H1 (cell line): ENCODE results near the gene TSEN34. TPM values are rescaled to one million over a fixed set of nuclear protein-coding genes. Genes with fewer than 3 reads are reported as not detected.

ENCODE experiments used
- CTCF ChIA-PET: fragments of 300-600 bp; sonication (Branson Sonifier 250); formaldehyde crosslinking; loops from one replicate; lab custom pipeline; 2021; ENCODE audit not compliant: partially characterized antibody; lab: Charles Lee
- POLR2A ChIA-PET: fragments of 300-600 bp; sonication (Branson Sonifier 250); formaldehyde crosslinking; loops from one replicate; lab custom pipeline; 2021; ENCODE audit warnings: inconsistent platforms; ENCODE audit not compliant: partially characterized antibody; lab: Charles Lee
- DNase-seq, 2 experiments: peaks; one replicate each; pipeline versions ENCODE4 v3.0.0 to v3.0.0-alpha.2; 2010 to 2022; ENCODE audit warnings: low spot score in 2 of 2, low read depth in 1 of 2, mixed read lengths in 1 of 2
- FAIRE-seq: peaks from 2 replicates; lab custom pipeline; 2011; peaks lifted over from hg19 to GRCh38; lab: Jason Lieb, UNC
- H2AFZ ChIP-seq: 2 replicates; pipeline ENCODE4 v1.8.1; 2012; ENCODE audit warnings: low read length, inconsistent platforms
- H2AK5ac ChIP-seq: 2 replicates; pipeline ENCODE4 v1.6.1; 2013; ENCODE audit warnings: low read depth, low read length
- H2BK120ac ChIP-seq: replicated peaks from 2 replicates; pipeline ENCODE3; 2013; ENCODE audit warnings: low read depth, low read length, inconsistent platforms
- H2BK12ac ChIP-seq: 2 replicates; pipeline ENCODE4 v1.6.1; 2013; ENCODE audit warnings: low read depth, low read length
- H2BK15ac ChIP-seq: 2 replicates; pipeline ENCODE4 v1.6.1; 2013; ENCODE audit warnings: low read length
- H2BK20ac ChIP-seq: 2 replicates; pipeline ENCODE4 v1.6.1; 2013; ENCODE audit warnings: low read length
- H2BK5ac ChIP-seq: 2 replicates; pipeline ENCODE4 v1.6.1; 2013; ENCODE audit warnings: low read depth, low read length
- H3K14ac ChIP-seq: 2 replicates; pipeline ENCODE4 v1.6.1; 2013; ENCODE audit warnings: inconsistent platforms; ENCODE audit not compliant: insufficient read length
- H3K18ac ChIP-seq: 2 replicates; pipeline ENCODE4 v1.6.1; 2013; ENCODE audit warnings: low read length; ENCODE audit errors: extremely low read depth
- H3K23ac ChIP-seq: 2 replicates; pipeline ENCODE4 v1.6.1; 2013; ENCODE audit warnings: inconsistent platforms; ENCODE audit not compliant: insufficient read length
- H3K23me2 ChIP-seq: 2 replicates; pipeline ENCODE4 v1.6.1; 2013; ENCODE audit warnings: low read depth, low read length
- H3K27ac ChIP-seq: 2 replicates; pipeline ENCODE4 v1.6.1; 2011; ENCODE audit warnings: low read depth, low read length, inconsistent platforms
- H3K27me3 ChIP-seq, 4 experiments: replicated peaks in 1 of 4; 1 replicate in 1 of 4; 2 replicates in 3 of 4; pipeline versions ENCODE4 v1.6.1 to v1.8.1; 2011 to 2013; ENCODE audit warnings: low read length in 3 of 4, mild to moderate bottlenecking in 3 of 4, inconsistent platforms in 2 of 4, mixed read lengths in 2 of 4, moderate library complexity in 1 of 4; ENCODE audit not compliant: control insufficient read depth in 3 of 4, insufficient read depth in 3 of 4; ENCODE audit errors: extremely low read depth in 1 of 4
- H3K36me3 ChIP-seq, 4 experiments: 2 replicates each; pipeline versions ENCODE4 v1.6.1 to v1.8.1; 2011 to 2013; ENCODE audit warnings: mild to moderate bottlenecking in 4 of 4, low read length in 3 of 4, moderate library complexity in 2 of 4, control low read depth in 1 of 4, inconsistent platforms in 1 of 4; ENCODE audit not compliant: insufficient read depth in 4 of 4, control insufficient read depth in 2 of 4
- H3K4ac ChIP-seq: replicated peaks from 2 replicates; pipeline ENCODE3; 2013; ENCODE audit warnings: low read length, low read depth, mixed read lengths, inconsistent platforms; ENCODE audit not compliant: insufficient read length
- H3K4me1 ChIP-seq, 4 experiments: replicated peaks in 1 of 4; 1 replicate in 1 of 4; 2 replicates in 3 of 4; pipeline versions ENCODE4 v1.6.1 to v1.8.1; 2011 to 2013; ENCODE audit warnings: low read length in 3 of 4, inconsistent platforms in 2 of 4, mixed read lengths in 1 of 4; ENCODE audit not compliant: insufficient read depth in 4 of 4, control insufficient read depth in 3 of 4
- H3K4me2 ChIP-seq, 2 experiments: 2 replicates each; pipeline versions ENCODE4 v1.6.1 to v1.8.1; 2011 to 2013; ENCODE audit warnings: low read depth in 2 of 2, low read length in 2 of 2, control low read depth in 1 of 2, inconsistent platforms in 1 of 2, mild to moderate bottlenecking in 1 of 2; ENCODE audit not compliant: insufficient read depth in 1 of 2
- H3K4me3 ChIP-seq, 4 experiments: fragments of 200-600, 300-600 bp in 1 of 4; sonication (generic), shearing (Covaris generic), sonication (Bioruptor Twin) in 1 of 4; 2 replicates each; pipeline versions ENCODE4 v1.5.1 to v1.8.1; 2011 to 2016; ENCODE audit warnings: low read length in 4 of 4, low read depth in 3 of 4, control low read depth in 2 of 4, inconsistent platforms in 2 of 4, mild to moderate bottlenecking in 2 of 4, mixed read lengths in 1 of 4, moderate library complexity in 1 of 4; ENCODE audit not compliant: insufficient read depth in 2 of 4; ENCODE audit errors: extremely low read depth in 1 of 4
- H3K56ac ChIP-seq: replicated peaks from 2 replicates; pipeline ENCODE3; 2013; ENCODE audit warnings: low read depth, mild to moderate bottlenecking, mixed read lengths, low read length, inconsistent platforms; ENCODE audit not compliant: insufficient read length
- H3K79me1 ChIP-seq: 2 replicates; pipeline ENCODE4 v1.6.1; 2013; ENCODE audit warnings: low read depth, low read length, control low read depth
- H3K79me2 ChIP-seq, 2 experiments: 2 replicates each; pipeline versions ENCODE4 v1.6.1 to v1.8.1; 2012 to 2013; ENCODE audit warnings: low read length in 2 of 2, mild to moderate bottlenecking in 2 of 2, inconsistent platforms in 1 of 2; ENCODE audit not compliant: insufficient read depth in 2 of 2, control insufficient read depth in 1 of 2
- H3K9ac ChIP-seq, 4 experiments: replicated peaks in 1 of 4; 1 replicate in 1 of 4; 2 replicates in 3 of 4; pipeline versions ENCODE4 v1.6.1 to v1.8.1; 2011 to 2013; ENCODE audit warnings: low read depth in 3 of 4, low read length in 3 of 4, control low read depth in 2 of 4, mild to moderate bottlenecking in 2 of 4, moderate library complexity in 2 of 4, inconsistent platforms in 1 of 4; ENCODE audit errors: extremely low read depth in 1 of 4
- H3K9me3 ChIP-seq, 2 experiments: 2 replicates each; pipeline versions ENCODE4 v1.6.1 to v1.8.1; 2012 to 2013; ENCODE audit warnings: mild to moderate bottlenecking in 2 of 2, moderate library complexity in 2 of 2, control low read depth in 1 of 2, inconsistent platforms in 1 of 2, low read depth in 1 of 2, low read length in 1 of 2, mixed read lengths in 1 of 2; ENCODE audit not compliant: insufficient read depth in 2 of 2
- H4K20me1 ChIP-seq, 2 experiments: replicated peaks in 1 of 2; 2 replicates each; pipeline versions ENCODE3 to v1.8.1; 2011 to 2013; ENCODE audit warnings: inconsistent platforms in 2 of 2, low read length in 2 of 2, mild to moderate bottlenecking in 1 of 2; ENCODE audit not compliant: insufficient read depth in 2 of 2, control insufficient read depth in 1 of 2
- H4K5ac ChIP-seq: 2 replicates; pipeline ENCODE4 v1.6.1; 2013; ENCODE audit warnings: low read length, low read depth, mixed read lengths, inconsistent platforms; ENCODE audit not compliant: insufficient read length
- H4K8ac ChIP-seq: 2 replicates; pipeline ENCODE4 v1.8.0; 2013; ENCODE audit warnings: mild to moderate bottlenecking, moderate library complexity, low read length, inconsistent platforms; ENCODE audit not compliant: insufficient read depth; ENCODE audit errors: extremely low read depth
- H4K91ac ChIP-seq: replicated peaks from 2 replicates; pipeline ENCODE3; 2013; ENCODE audit warnings: low read length, mixed read lengths, inconsistent platforms; ENCODE audit not compliant: insufficient read length
- SAP30 ChIP-seq: fragments of 300-600 bp; sonication (generic); IDR thresholded peaks from 2 replicates; pipeline ENCODE4 v1.7.1; 2012; ENCODE audit warnings: low read length, moderate library complexity, mild to moderate bottlenecking, inconsistent platforms; ENCODE audit not compliant: insufficient read depth, insufficient replicate concordance
- SIRT6 ChIP-seq: IDR thresholded peaks from one replicate; pipeline ENCODE4 v1.7.1; 2012; ENCODE audit warnings: low read length, inconsistent platforms
- SP1 ChIP-seq: IDR thresholded peaks from 2 replicates; pipeline ENCODE4 v1.6.1; 2011; ENCODE audit warnings: low read depth, low read length
- USF2 ChIP-seq: IDR thresholded peaks from 2 replicates; pipeline ENCODE4 v1.6.1; 2011; ENCODE audit warnings: low read length, improper control_type of control experiment
- WGBS, 2 experiments: shearing (Covaris generic) in 1 of 2; methylation state at CpG; one replicate each; pipeline versions ENCODE4 v1.1.6 to v1.1.7; 2013 to 2015; ENCODE audit warnings: low lambda C conversion rate in 2 of 2, mixed read lengths in 2 of 2, inconsistent platforms in 1 of 2, low coverage in 1 of 2, missing lambda C conversion rate in 1 of 2; ENCODE audit not compliant: insufficient replicate concordance in 2 of 2, insufficient coverage in 1 of 2, insufficient read length in 1 of 2; ENCODE audit errors: extremely low coverage in 1 of 2, missing lambda C conversion rate in 1 of 2; 5-methylcytosine and 5-hydroxymethylcytosine counted together
- polyA plus RNA-seq, 7 experiments: library from polyadenylated mRNA; depleted of rRNA in 3 of 7; stranded (reverse) in 5 of 7; unstranded in 2 of 7; fragments of >200 nt in 5 of 7; fragments of 200-250 nt in 2 of 7; gene quantifications; 1 replicate in 5 of 7; 2 replicates in 1 of 7; 4 replicates in 1 of 7; pipeline versions ENCODE4 v1.2.1 to v1.2.3, GENCODE V29; 2011 to 2013; ENCODE audit warnings: missing spikeins in 2 of 7, mixed read lengths in 2 of 7
- total RNA-seq: library from RNA; stranded (reverse); fragmentation: NEBNext Ultra II Directional; extraction: Animal tissue kit (Norgen Biotek cat#: 25700); gene quantifications from 2 replicates; pipeline ENCODE4 v1.2.1, GENCODE V29; 2021

TSEN34 gene
- total and polyA plus RNA-seq, 2 of the 8 experiments (the other 6 are each of a cell fraction or from before 2014, with no cell fraction given): 22.5 to 52.3 TPM

- Histone ChIP-seq H3K27ac (no peak overlapping the region), H4K91ac (no peak overlapping the region), H3K4me3 (no peak overlapping the region), H2BK20ac (no peak overlapping the region), H2BK120ac (no peak overlapping the region), H2BK5ac (no peak overlapping the region), H3K79me2 (no peaks in the 10 kb centered on the region), H3K27me3 (no peaks in the 10 kb centered on the region), H3K36me3 (peaks cover 49 to 94% (median 83%) of the 10 kb centered on the region in 4 experiments), H2AK5ac (no peak overlapping the region), H2BK15ac (no peak overlapping the region), H3K9me3 (no peaks in the 10 kb centered on the region), H3K4ac (no peak overlapping the region), H2BK12ac (no peak overlapping the region), H4K5ac (no peak overlapping the region), H3K4me2 (no peak overlapping the region), H4K8ac (no peak overlapping the region), H3K14ac (no peak overlapping the region), H3K18ac (no peak overlapping the region), H3K4me1 (no peaks in the 10 kb centered on the region), H3K9ac (no peak overlapping the region), H3K23me2 (no peaks in the 10 kb centered on the region), H3K79me1 (no peaks in the 10 kb centered on the region; the same call in 1 of the 2 replicates), H4K20me1 (peaks cover 20 to 33% of the 10 kb centered on the region in 2 experiments), H3K56ac (no peak overlapping the region), H3K23ac (no peak overlapping the region), H2AFZ (no peak overlapping the region)
- DNase-seq: no peak
- ChIA-PET POLR2A (interaction anchor here (1.1 to 14.8 kb wide), 5 partner anchors 9 to 41 kb away, joined by 3 to 348 read pairs (median 5); partner anchors contain the start of genes CNOT3 and LENG1), CTCF (interaction anchor here (2.3 kb wide), 1 partner anchor 8 kb away, joined by 6 read pairs; no protein-coding TSS in a partner anchor)
- TF ChIP-seq USF2 (no peak), SP1 (no peak), SIRT6 (no peak), SAP30 (no peak)
- 94% methylated on average over 12 of the region's 12 CpGs; no CpG with 5 or more reads in 1 of the 2 experiments for WGBS, 2 experiments
- no peak for FAIRE-seq
These were observed 41.9 kb upstream of the TSEN34 start for GRCh38 chr19:54149021-54149812.
